BJ (cell line): ENCODE data around the gene ITFG1. TPM values are rescaled to one million over a fixed set of nuclear protein-coding genes. Genes with fewer than 3 reads are reported as not detected.
"Not testable (repeated sequence)": the region's sequence is repeated elsewhere in the genome, so short reads cannot be mapped to it uniquely, and the experiment has no call there.

Experiments
- CTCF ChIA-PET: fragments of 350-600 bp; formaldehyde crosslinking; extraction: SDS; loops from one replicate; lab custom pipeline; 2021; ENCODE audit warnings: antibody characterized with exemption, inconsistent platforms; lab: Yijun Ruan, JAX
- POLR2A ChIA-PET: fragments of 300-600 bp; sonication (Branson Sonifier 250); formaldehyde crosslinking; extraction: SDS; loops from one replicate; lab custom pipeline; 2021; ENCODE audit warnings: antibody characterized with exemption; lab: Charles Lee
- DNase-seq: peaks from one replicate; pipeline ENCODE4 v3.0.0-alpha.2; 2011; ENCODE audit warnings: low read depth
- H3K27me3 ChIP-seq: 2 replicates; pipeline ENCODE4 v1.6.0; 2011; ENCODE audit warnings: low read length; ENCODE audit not compliant: control insufficient read depth, insufficient read depth
- H3K36me3 ChIP-seq: 2 replicates; pipeline ENCODE4 v1.5.1; 2011; ENCODE audit warnings: low read length; ENCODE audit not compliant: control insufficient read depth, insufficient read depth
- H3K4me3 ChIP-seq: 2 replicates; pipeline ENCODE4 v1.5.1; 2011; ENCODE audit warnings: low read depth, mild to moderate bottlenecking, control low read depth, low read length
- polyA plus RNA-seq: library from polyadenylated mRNA; depleted of rRNA; stranded (reverse); fragments of >200 nt; gene quantifications from 2 replicates; pipeline ENCODE4 v1.2.3, GENCODE V29; 2011
- TF ChIP-seq, protein P1 (sequence below): IDR thresholded peaks from 2 replicates; pipeline ENCODE4 v1.5.1; 2011; ENCODE audit warnings: low read depth, mild to moderate bottlenecking, control low read depth, inconsistent platforms, low read length, moderate library complexity; ENCODE audit not compliant: insufficient read depth

The ITFG1 gene
- polyA plus RNA-seq, 1 experiment, result 47.5 TPM

DNA sequence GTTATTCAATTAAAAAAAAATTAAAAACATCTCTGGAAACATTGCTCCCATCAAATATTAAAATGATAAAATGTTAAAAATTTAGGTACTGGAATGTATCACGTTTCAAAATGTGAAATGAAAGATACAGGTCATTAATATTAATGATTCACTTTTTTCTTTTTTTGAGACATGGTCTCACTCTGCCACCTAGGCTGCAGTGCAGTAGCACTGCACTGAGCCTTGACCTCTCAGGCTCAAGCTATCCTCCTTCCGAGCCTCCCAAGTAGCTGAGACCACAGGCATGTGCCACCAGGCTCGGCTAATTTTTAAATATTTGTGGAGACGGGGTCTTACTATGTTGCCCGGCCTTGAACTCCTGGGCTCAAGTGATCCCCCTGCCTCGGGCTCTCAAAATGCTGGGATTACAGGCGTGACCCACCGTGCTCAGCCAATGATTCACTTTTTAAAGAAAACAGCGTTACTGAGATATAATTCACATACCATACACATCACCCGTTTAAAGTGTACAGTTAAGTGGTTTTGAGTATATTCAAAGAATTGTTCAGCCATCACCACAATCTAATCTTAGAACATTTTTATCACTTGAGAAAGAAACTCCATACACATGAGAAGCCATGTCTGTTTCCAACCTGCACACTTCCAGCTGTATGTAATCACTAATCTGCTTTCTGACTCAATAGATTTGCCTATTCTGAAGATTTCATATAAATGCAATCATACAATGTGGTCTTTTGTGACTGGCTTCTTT, 298.0 kb downstream of the ITFG1 start:
- Histone ChIP-seq H3K4me3 (no peak overlapping the region), H3K36me3 (no peaks in the 10 kb centered on the region), H3K27me3 (no peaks in the 10 kb centered on the region)
- ChIA-PET CTCF (interaction anchor here (0.8 to 1.6 kb wide), 4 partner anchors 12 to 51 kb away, joined by 3 to 4 read pairs (median 4); partner anchors contain the start of gene NETO2), POLR2A (no interaction called here)
- TF ChIP-seq, protein P1, sequence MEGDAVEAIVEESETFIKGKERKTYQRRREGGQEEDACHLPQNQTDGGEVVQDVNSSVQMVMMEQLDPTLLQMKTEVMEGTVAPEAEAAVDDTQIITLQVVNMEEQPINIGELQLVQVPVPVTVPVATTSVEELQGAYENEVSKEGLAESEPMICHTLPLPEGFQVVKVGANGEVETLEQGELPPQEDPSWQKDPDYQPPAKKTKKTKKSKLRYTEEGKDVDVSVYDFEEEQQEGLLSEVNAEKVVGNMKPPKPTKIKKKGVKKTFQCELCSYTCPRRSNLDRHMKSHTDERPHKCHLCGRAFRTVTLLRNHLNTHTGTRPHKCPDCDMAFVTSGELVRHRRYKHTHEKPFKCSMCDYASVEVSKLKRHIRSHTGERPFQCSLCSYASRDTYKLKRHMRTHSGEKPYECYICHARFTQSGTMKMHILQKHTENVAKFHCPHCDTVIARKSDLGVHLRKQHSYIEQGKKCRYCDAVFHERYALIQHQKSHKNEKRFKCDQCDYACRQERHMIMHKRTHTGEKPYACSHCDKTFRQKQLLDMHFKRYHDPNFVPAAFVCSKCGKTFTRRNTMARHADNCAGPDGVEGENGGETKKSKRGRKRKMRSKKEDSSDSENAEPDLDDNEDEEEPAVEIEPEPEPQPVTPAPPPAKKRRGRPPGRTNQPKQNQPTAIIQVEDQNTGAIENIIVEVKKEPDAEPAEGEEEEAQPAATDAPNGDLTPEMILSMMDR, result no peak
- DNase-seq, result no peak

DNA sequence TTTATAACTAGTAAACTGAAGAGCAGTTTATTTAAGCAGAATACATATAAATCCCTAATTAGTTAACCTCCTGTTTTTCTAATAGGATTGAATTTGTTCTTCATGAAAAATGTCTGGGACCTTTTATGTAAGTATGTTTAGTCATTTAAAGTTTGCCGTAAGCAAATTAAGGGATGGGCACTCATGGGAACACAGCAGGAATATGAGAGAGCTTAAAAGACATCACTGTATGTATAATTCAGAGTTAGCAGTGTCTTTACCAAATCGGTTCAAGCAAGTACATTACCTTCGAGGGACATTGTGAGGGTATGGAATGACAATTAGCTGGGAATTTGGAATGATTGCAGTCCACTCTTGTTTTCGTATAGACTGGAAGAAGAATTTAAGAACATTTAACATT, 299.4 kb downstream of the ITFG1 start:
- Histone ChIP-seq H3K36me3 (no peaks in the 10 kb centered on the region), H3K4me3 (no peak overlapping the region), H3K27me3 (no peaks in the 10 kb centered on the region)
- TF ChIP-seq, protein P1, result no peak
- no peak for DNase-seq
- POLR2A ChIA-PET, result no interaction called here
- CTCF ChIA-PET, result interaction anchor here (1.5 kb wide), 1 partner anchor 17 kb away, joined by 4 read pairs; the partner anchor contains the start of gene NETO2

DNA sequence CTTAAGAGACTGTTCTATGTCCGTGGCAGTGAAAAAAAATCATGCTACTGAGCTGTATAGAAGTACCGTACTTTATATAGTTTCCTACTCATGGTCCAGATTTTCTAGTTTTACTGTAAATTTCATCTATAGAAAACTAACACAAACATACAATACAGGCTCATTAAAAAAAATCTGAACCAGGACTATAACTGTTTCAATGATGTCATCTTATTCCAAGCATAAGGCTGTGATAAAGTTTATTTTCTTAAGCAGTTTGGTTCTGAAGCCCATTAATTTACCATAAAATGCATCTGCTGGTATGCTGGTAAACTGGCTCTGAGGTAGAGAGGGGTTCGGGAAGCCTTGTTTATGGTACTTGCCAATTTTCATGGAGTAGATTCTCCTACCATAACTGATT, 300.4 kb downstream of the ITFG1 start:
- TF ChIP-seq, protein P1, result no peak
- Histone ChIP-seq H3K27me3 (no peaks in the 10 kb centered on the region), H3K4me3 (no peak overlapping the region), H3K36me3 (no peaks in the 10 kb centered on the region)
- ChIA-PET CTCF (no interaction called here), POLR2A (no interaction called here)
- no peak for DNase-seq

DNA sequence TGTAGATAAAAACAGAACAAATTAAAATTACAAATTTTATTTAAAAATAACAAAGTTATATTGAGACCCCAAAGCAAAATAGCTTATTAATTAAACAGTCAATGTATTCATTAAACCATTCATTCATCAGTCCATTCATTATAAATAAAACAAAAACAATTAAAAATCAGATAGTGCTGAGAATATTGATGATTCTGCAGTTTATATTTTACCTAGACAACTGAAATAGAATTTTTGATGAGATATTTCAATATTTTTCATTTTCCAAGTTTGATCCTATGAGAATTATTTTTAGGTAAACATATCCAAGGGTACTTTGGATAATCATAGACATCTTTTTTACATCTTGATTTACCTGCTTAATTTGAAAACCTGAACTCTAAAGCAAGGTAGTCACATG, 301.9 kb downstream of the ITFG1 start:
- no peaks in the 10 kb centered on the region for H3K36me3 ChIP-seq
- no peak overlapping the region for H3K4me3 ChIP-seq
- ChIA-PET POLR2A (no interaction called here), CTCF (no interaction called here)
- H3K27me3 ChIP-seq, result no peaks in the 10 kb centered on the region
- DNase-seq, result no peak
- TF ChIP-seq, protein P1, result no peak

DNA sequence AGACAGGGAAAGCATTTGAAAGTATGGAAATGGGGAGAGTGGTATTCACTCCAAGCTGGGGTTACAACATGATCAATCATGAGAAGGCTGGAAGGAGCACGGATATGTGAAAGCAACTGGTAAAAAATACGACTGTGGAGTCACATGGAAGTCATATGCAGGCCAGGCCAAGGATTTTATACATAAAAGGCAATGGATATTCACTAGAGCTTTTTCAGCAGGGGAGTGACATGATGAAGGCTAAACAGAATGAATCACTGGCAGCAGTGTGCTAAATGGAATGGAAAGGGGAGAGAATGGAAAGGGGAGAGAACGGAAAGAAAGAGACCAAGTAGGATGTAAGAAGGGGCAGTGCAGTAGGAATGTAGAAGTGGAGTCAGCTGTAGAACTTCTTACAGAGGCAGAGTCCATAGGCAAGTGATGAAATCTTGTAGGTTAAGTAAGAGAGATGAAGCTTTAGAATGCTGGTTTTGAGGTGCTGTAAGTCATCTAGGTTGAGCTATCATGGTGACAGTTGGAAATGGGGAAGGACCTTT, 304.1 kb downstream of the ITFG1 start:
- CTCF ChIA-PET, result interaction anchor here (0.7 to 3.4 kb wide), 3 partner anchors 14 to 485 kb away, joined by 3 to 27 read pairs (median 3); partner anchors contain the start of gene NETO2
- no peak for DNase-seq
- Histone ChIP-seq H3K4me3 (no peak overlapping the region), H3K36me3 (no peaks in the 10 kb centered on the region), H3K27me3 (no peaks in the 10 kb centered on the region)
- POLR2A ChIA-PET, result no interaction called here
- TF ChIP-seq, protein P1, result no peak

DNA sequence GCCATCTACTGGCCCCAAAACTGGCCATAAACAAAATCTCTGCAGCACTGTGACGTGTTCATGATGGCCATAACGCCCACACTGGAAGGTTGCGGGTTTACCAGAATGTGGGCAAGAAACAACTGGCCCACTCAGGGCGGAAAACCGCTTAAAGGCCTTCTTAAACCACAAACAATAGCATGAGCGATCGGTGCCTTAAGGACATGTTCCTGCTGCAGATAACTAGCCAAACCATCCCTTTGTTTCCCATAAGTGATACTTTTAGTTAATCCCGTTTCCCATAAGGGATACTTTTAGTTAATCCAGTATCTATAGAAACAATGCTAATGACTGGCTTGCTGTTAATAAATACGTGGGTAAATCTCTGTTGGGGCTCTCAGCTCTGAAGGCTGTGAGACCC, 308.4 kb downstream of the ITFG1 start:
- POLR2A ChIA-PET, DNase-seq, H3K27me3 ChIP-seq, H3K4me3 ChIP-seq, H3K36me3 ChIP-seq, CTCF ChIA-PET: not testable (repeated sequence)
